ENCODE data around the gene CALN1. TPM values are rescaled to one million over a fixed set of nuclear protein-coding genes. Genes with fewer than 3 reads are reported as not detected.

CALN1 gene
- total RNA-seq, 4 donors from 2014 or later: under 0.01 to 1.2 (median 0.22) TPM; not detected in 1

DNA sequence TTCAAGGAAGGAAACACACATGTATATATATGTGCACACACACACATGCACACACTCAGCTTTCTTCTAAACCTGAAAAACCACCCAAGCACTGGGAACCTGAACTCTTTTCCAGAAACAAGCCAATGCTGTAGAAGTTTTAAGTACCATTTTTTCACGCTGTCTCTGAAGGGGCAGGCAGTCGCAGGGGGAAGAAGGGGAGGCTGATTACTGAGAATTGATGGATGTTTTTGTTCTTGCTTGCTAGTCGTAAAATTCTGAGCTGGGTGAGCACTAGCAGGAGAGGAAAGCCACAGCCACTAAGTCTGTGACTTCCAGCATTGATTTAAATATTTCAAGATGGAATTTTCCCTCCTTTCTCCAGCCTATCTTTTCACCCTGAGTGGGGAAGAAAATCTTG, 391.8 kb downstream of the CALN1 start:
- no peak for DNase-seq (ENCODE audit: low spot score in 2 of 2)
- Histone ChIP-seq H3K4me3 (no peak overlapping the region), H3K27me3 (no peaks in the 10 kb centered on the region), H3K27ac (no peak overlapping the region), H3K9me3 (peaks cover 0 to 18% (median 0%) of the 10 kb centered on the region in 4 donors), H3K36me3 (no peaks in the 10 kb centered on the region), H3K4me1 (no peaks in the 10 kb centered on the region)
- TF ChIP-seq POLR2A (IDR thresholded peaks at IDR 0.05) (no peak), EP300 (IDR thresholded peaks at IDR 0.05) (no peak)
- TF ChIP-seq, protein P1, sequence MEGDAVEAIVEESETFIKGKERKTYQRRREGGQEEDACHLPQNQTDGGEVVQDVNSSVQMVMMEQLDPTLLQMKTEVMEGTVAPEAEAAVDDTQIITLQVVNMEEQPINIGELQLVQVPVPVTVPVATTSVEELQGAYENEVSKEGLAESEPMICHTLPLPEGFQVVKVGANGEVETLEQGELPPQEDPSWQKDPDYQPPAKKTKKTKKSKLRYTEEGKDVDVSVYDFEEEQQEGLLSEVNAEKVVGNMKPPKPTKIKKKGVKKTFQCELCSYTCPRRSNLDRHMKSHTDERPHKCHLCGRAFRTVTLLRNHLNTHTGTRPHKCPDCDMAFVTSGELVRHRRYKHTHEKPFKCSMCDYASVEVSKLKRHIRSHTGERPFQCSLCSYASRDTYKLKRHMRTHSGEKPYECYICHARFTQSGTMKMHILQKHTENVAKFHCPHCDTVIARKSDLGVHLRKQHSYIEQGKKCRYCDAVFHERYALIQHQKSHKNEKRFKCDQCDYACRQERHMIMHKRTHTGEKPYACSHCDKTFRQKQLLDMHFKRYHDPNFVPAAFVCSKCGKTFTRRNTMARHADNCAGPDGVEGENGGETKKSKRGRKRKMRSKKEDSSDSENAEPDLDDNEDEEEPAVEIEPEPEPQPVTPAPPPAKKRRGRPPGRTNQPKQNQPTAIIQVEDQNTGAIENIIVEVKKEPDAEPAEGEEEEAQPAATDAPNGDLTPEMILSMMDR (IDR thresholded peaks at IDR 0.05): no peak
- 34 to 38% methylated on average over 3 of the region's 3 CpGs for WGBS, 2 donors

DNA sequence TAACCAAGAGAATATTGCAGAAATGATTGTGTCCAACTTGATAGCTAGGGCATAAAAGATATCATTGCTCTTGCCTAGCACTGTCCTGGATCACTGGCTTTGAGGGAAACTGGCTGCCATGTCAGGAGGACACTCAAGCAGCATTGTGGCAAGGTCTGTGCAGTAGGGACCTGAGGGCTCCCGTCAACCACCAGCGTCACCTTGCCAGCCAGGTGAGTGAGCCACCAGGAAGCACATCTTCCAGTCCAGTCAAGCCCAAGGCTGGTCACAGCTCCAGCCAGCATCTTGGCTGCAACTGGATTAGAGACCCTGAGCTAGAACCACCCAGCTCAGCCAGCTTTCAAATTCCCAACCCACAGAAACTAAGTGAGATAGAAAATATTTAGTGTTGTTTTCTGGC, 392.7 kb downstream of the CALN1 start:
- Histone ChIP-seq H3K27me3 (no peaks in the 10 kb centered on the region), H3K27ac (no peak overlapping the region), H3K36me3 (no peaks in the 10 kb centered on the region), H3K4me1 (no peaks in the 10 kb centered on the region), H3K9me3 (peaks cover 0 to 18% (median 0%) of the 10 kb centered on the region in 4 donors), H3K4me3 (no peak overlapping the region)
- DNase-seq (ENCODE audit: low spot score in 2 of 2): no peak
- TF ChIP-seq, protein P1 (IDR thresholded peaks at IDR 0.05): no peak
- no peak for TF ChIP-seq EP300 (IDR thresholded peaks at IDR 0.05)
- TF ChIP-seq POLR2A (IDR thresholded peaks at IDR 0.05): no peak
- 89 to 100% methylated on average over 2 of the region's 2 CpGs for WGBS, 2 donors

DNA sequence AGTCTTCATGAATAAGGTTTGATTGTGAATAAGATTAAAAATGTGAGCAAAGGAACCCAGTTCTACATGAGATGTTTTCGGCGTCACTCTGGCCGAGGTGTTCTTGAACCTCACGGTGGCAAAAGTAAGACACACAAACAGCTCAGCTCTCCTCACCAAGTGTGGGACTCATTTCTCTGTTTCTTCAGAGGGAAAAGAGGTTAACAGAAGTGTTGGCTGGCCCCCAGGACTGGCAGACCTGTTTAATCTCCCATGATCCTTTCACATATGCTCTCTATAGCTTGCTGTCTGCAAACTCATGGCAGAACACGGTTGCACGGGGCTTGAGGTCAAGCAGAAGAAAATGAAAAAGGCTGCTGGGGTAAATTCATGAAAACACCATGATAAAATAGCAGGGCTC, 394.4 kb downstream of the CALN1 start:
- Histone ChIP-seq H3K9me3 (peaks cover 0 to 18% (median 0%) of the 10 kb centered on the region in 4 donors), H3K4me1 (no peaks in the 10 kb centered on the region), H3K4me3 (no peak overlapping the region), H3K27me3 (no peaks in the 10 kb centered on the region), H3K27ac (no peak overlapping the region), H3K36me3 (no peaks in the 10 kb centered on the region)
- WGBS, 2 donors: 72 to 73% methylated on average over 6 of the region's 6 CpGs
- no peak for DNase-seq (ENCODE audit: low spot score in 2 of 2)
- no peak for TF ChIP-seq POLR2A (IDR thresholded peaks at IDR 0.05)
- TF ChIP-seq, protein P1 (IDR thresholded peaks at IDR 0.05): no peak
- TF ChIP-seq EP300 (IDR thresholded peaks at IDR 0.05): no peak

DNA sequence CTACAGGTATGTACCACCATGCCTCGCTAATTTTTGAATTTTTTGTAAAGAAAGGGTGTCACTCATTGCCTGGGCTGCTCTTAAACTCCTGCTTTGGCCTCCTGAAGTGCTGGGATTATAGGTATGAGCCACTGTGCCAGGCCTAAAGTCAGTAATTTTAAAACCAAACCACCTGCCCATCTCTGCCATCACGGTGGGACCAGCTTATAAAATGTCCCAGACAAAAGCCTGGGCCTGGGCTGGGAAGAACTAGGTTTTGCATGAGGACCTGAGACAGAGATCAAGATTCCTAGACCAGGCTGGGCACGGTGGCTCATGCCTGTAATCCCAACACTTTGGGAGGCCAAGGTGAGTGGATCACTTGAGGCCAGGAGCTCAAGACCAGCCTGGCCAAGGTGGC, 395.6 kb downstream of the CALN1 start:
- Histone ChIP-seq H3K27ac (no peak overlapping the region), H3K4me1 (no peaks in the 10 kb centered on the region), H3K4me3 (no peak overlapping the region), H3K9me3 (peaks cover 0 to 18% (median 0%) of the 10 kb centered on the region in 4 donors), H3K36me3 (no peaks in the 10 kb centered on the region), H3K27me3 (no peaks in the 10 kb centered on the region)
- no peak for TF ChIP-seq POLR2A (IDR thresholded peaks at IDR 0.05)
- TF ChIP-seq, protein P1 (IDR thresholded peaks at IDR 0.05): no peak
- TF ChIP-seq EP300 (IDR thresholded peaks at IDR 0.05): no peak
- 88 to 91% methylated on average over 3 of the region's 3 CpGs for WGBS, 2 donors
- no peak for DNase-seq (ENCODE audit: low spot score in 2 of 2)

DNA sequence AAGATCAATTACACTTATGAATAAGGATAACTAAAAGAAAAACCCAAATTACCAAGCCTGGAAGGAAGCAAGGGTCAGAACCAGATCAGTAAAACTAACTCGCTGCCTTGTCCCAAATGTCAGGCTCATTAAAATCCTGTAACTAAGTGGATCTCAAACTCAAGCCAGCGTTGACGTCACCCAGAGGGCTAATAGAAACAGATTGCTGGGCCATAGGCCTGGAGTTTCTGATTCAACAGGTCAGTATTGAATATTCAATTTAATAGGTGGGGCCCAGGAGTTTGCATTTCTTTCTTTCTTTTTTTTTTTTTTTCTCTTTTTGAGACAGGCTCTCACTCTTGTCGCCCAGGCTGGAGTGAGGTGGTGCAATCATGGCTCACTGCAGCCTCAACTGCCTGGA, 397.0 kb downstream of the CALN1 start:
- Histone ChIP-seq H3K4me1 (no peaks in the 10 kb centered on the region), H3K27ac (no peak overlapping the region), H3K27me3 (no peaks in the 10 kb centered on the region), H3K36me3 (no peaks in the 10 kb centered on the region), H3K4me3 (no peak overlapping the region), H3K9me3 (peaks cover 0 to 8% (median 0%) of the 10 kb centered on the region in 4 donors)
- no peak for DNase-seq (ENCODE audit: low spot score in 2 of 2)
- WGBS, 2 donors: 84 to 86% methylated on average over 4 of the region's 4 CpGs
- TF ChIP-seq POLR2A (IDR thresholded peaks at IDR 0.05): no peak

DNA sequence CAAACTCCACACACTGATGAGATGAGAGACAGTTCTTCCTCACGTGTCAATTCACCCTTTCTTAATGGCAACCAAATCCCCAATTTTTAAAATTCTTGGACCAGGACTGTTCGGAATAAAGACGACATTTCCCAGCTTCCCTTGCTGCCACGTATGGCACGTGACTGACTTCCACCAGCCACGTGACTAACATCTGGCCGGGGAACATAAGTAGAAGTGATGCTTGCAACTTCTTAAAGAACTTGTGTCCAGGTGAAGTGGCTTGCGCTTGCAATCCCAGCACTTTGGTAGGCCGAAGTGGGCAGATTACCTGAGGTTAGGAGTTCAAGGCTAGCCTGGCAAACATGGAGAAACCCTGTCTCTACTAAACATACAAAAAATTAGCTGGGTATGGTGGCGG, 405.1 kb downstream of the CALN1 start:
- Histone ChIP-seq H3K4me3 (no peak overlapping the region), H3K4me1 (no peaks in the 10 kb centered on the region), H3K27ac (no peak overlapping the region), H3K9me3 (peaks cover 0 to 3% (median 0%) of the 10 kb centered on the region in 4 donors), H3K36me3 (no peaks in the 10 kb centered on the region), H3K27me3 (no peaks in the 10 kb centered on the region)
- no peak for DNase-seq (ENCODE audit: low spot score in 2 of 2)
- TF ChIP-seq EP300 (IDR thresholded peaks at IDR 0.05) (no peak), POLR2A (IDR thresholded peaks at IDR 0.05) (no peak)
- TF ChIP-seq, protein P1 (IDR thresholded peaks at IDR 0.05): no peak
- 93 to 94% methylated on average over 10 of the region's 10 CpGs for WGBS, 2 donors
